LNCaP clone FGC (cell line): ENCODE results near the gene ESR2.

Experiments
- DNase-seq: peaks from one replicate; pipeline ENCODE4 v3.0.0-alpha.2; 2011; ENCODE audit warnings: low read depth
- H3K4me3 ChIP-seq: 2 replicates; pipeline ENCODE4 v1.5.1; 2011; ENCODE audit warnings: mild to moderate bottlenecking, low read depth, low read length, control low read depth
- CTCF ChIP-seq: IDR thresholded peaks from 2 replicates; pipeline ENCODE4 v1.5.1; 2012; ENCODE audit warnings: mild to moderate bottlenecking; ENCODE audit not compliant: control insufficient read depth, insufficient read depth; ENCODE audit errors: extremely low read depth

Gene ESR2

GRCh38 chr14:64292197-64292596 is 2.0 kb downstream of the ESR2 start:
- H3K4me3 ChIP-seq: no peak overlapping the region
- no peak for TF ChIP-seq CTCF
- DNase-seq: no peak

- H3K4me3 ChIP-seq: no peak overlapping the region
- TF ChIP-seq CTCF: no peak
- no peak for DNase-seq
These were observed 4.6 kb downstream of the ESR2 start for GRCh38 chr14:64289571-64289970.

- no peak for TF ChIP-seq CTCF
These were observed 12.4 kb downstream of the ESR2 start for GRCh38 chr14:64281805-64282204.

GRCh38 chr14:64279704-64280668 is 14.2 kb downstream of the ESR2 start:
- no peak overlapping the region for H3K4me3 ChIP-seq
- no peak for TF ChIP-seq CTCF
- no peak for DNase-seq

More at GRCh38 chr14:64281805-64282204, 12.4 kb downstream of the ESR2 start:
- no peak overlapping the region for H3K4me3 ChIP-seq
- no peak for DNase-seq

- no peak for TF ChIP-seq CTCF
- H3K4me3 ChIP-seq: no peak overlapping the region
- DNase-seq: no peak
These were observed 15.7 kb downstream of the ESR2 start for GRCh38 chr14:64278458-64278857.

- no peak overlapping the region for H3K4me3 ChIP-seq
- no peak for DNase-seq
- TF ChIP-seq CTCF: no peak
These were observed 22.2 kb downstream of the ESR2 start for GRCh38 chr14:64272019-64272418.
